ENCODE measurements around the gene SGF29. TPM values are rescaled to one million over a fixed set of nuclear protein-coding genes. Genes with fewer than 3 reads are reported as not detected.

The SGF29 gene
- polyA plus RNA-seq, 3 donors, result 14.0 to 24.3 (median 18.8) TPM

DNA sequence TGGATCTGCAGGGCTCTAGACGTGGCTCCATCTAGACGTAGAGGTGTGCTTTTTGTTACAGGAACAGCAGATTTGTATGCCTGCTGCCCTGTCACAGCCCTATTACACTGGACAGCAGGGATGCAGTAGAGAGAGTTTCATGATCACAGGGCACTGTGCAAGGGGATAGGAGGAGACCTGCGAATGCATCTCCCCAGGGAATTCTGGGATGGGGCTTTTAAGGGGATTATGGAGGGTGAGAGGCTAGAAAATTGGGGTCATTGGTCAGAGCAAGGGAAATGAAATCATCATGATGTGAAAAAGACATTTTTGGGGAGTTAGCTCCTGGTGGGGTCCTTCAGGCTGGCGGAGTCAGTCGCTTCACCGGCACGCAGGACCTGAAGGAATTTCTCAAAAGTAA, 11.1 kb upstream of the SGF29 start:
- peaks cover 0 to 2% (median 0%) of the 10 kb centered on the region in 7 donors for H3K9me3 Mint-ChIP-seq
- peaks cover 30 to 49% of the 10 kb centered on the region in 2 donors for H3K4me1 ChIP-seq (ENCODE audit: control insufficient read depth in 1 of 2, insufficient read depth in 2 of 2, low read length in 2 of 2)
- no peaks in the 10 kb centered on the region for H3K27me3 ChIP-seq (ENCODE audit: control insufficient read depth in 2 of 2, insufficient read depth in 2 of 2, low read length in 2 of 2)
- no peaks in the 10 kb centered on the region for H3K36me3 ChIP-seq (replicated peaks in 1 of 2; ENCODE audit: control insufficient read depth in 1 of 2, insufficient read depth in 2 of 2, low read length in 2 of 2)
- 31% methylated on average over 7 of the region's 7 CpGs for WGBS (ENCODE audit: insufficient coverage)
- TF ChIP-seq, protein P1, sequence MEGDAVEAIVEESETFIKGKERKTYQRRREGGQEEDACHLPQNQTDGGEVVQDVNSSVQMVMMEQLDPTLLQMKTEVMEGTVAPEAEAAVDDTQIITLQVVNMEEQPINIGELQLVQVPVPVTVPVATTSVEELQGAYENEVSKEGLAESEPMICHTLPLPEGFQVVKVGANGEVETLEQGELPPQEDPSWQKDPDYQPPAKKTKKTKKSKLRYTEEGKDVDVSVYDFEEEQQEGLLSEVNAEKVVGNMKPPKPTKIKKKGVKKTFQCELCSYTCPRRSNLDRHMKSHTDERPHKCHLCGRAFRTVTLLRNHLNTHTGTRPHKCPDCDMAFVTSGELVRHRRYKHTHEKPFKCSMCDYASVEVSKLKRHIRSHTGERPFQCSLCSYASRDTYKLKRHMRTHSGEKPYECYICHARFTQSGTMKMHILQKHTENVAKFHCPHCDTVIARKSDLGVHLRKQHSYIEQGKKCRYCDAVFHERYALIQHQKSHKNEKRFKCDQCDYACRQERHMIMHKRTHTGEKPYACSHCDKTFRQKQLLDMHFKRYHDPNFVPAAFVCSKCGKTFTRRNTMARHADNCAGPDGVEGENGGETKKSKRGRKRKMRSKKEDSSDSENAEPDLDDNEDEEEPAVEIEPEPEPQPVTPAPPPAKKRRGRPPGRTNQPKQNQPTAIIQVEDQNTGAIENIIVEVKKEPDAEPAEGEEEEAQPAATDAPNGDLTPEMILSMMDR (IDR thresholded peaks at IDR 0.05), result no peak
- no peaks in the 10 kb centered on the region for H3K79me2 ChIP-seq (ENCODE audit: insufficient read depth, low read length)
- H3K9ac ChIP-seq (ENCODE audit: insufficient read depth, low read length, poor library complexity, severe bottlenecking), result peak overlapping the region; percentile 55
- H3K4me2 ChIP-seq (replicated peaks; ENCODE audit: extremely low read depth, low read length, poor library complexity, severe bottlenecking), result peak overlapping the region; percentile 63
- H3K27ac Mint-ChIP-seq, result peak overlapping the region; percentile 96 to 99 (median 99)
- H3K4me3 ChIP-seq (replicated peaks in 1 of 3; ENCODE audit: low read depth in 2 of 3, low read length in 3 of 3), result peak overlapping the region in 1 of 3 experiments; percentile 55
- intact Hi-C loops (cut with micrococcal nuclease), result no loop called here
- H3K4me3 Mint-ChIP-seq, result peak overlapping the region; percentile 63 to 87
- H3K9me3 ChIP-seq (replicated peaks in 1 of 2; ENCODE audit: control insufficient read depth in 1 of 2, insufficient read depth in 1 of 2, low read length in 2 of 2), result no peaks in the 10 kb centered on the region
- peak overlapping the region; percentile 23 for H2AFZ ChIP-seq (ENCODE audit: insufficient read depth, low read depth, low read length, poor library complexity, severe bottlenecking)
- peaks cover 50% of the 10 kb centered on the region for H3K4me1 Mint-ChIP-seq
- peaks cover 1 to 3% (median 1%) of the 10 kb centered on the region in 3 donors for H3K27me3 Mint-ChIP-seq (ENCODE audit: low read depth in 3 of 3)
- no peaks in the 10 kb centered on the region for H3K36me3 Mint-ChIP-seq
- DNase-seq, result no peak
- H3K27ac ChIP-seq (ENCODE audit: low read depth in 1 of 2, low read length in 2 of 2), result peak overlapping the region; percentile 70 to 95
- no peaks in the 10 kb centered on the region for H4K20me1 ChIP-seq (ENCODE audit: insufficient read depth, low read length)

DNA sequence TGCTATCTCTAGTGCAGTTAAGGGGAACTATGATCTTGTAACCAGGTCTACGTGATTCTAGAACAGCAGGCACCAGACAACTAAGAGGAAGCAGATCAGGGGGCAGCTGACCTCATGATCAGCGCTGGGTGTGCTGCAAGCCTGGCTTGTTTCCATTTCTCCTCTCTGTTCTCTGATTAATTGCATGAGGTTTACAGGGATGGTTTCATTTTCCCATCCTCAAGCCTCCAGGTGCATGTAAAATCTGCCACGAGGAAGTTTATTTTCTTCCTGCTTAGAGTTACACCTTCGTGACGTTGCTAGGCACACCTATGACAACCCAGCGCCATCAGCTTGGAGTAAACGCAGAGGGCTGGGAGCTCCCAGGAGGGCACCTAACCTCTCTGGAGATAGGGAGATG, 10.6 kb upstream of the SGF29 start:
- Histone ChIP-seq H2AFZ (ENCODE audit: insufficient read depth, low read depth, low read length, poor library complexity, severe bottlenecking) (peak overlapping the region; percentile 23), H3K27me3 (ENCODE audit: control insufficient read depth in 2 of 2, insufficient read depth in 2 of 2, low read length in 2 of 2) (no peaks in the 10 kb centered on the region), H3K79me2 (ENCODE audit: insufficient read depth, low read length) (no peaks in the 10 kb centered on the region), H3K4me3 (replicated peaks in 1 of 3; ENCODE audit: low read depth in 2 of 3, low read length in 3 of 3) (peak overlapping the region in 2 of 3 experiments; percentile 10 to 55), H3K36me3 (replicated peaks in 1 of 2; ENCODE audit: control insufficient read depth in 1 of 2, insufficient read depth in 2 of 2, low read length in 2 of 2) (no peaks in the 10 kb centered on the region), H3K9ac (ENCODE audit: insufficient read depth, low read length, poor library complexity, severe bottlenecking) (peak overlapping the region; percentile 55), H3K27ac (ENCODE audit: low read depth in 1 of 2, low read length in 2 of 2) (peak overlapping the region; percentile 70 to 95), H4K20me1 (ENCODE audit: insufficient read depth, low read length) (no peaks in the 10 kb centered on the region), H3K4me2 (replicated peaks; ENCODE audit: extremely low read depth, low read length, poor library complexity, severe bottlenecking) (peak overlapping the region; percentile 63), H3K4me1 (ENCODE audit: control insufficient read depth in 1 of 2, insufficient read depth in 2 of 2, low read length in 2 of 2) (peaks cover 30 to 46% of the 10 kb centered on the region in 2 donors), H3K9me3 (replicated peaks in 1 of 2; ENCODE audit: control insufficient read depth in 1 of 2, insufficient read depth in 1 of 2, low read length in 2 of 2) (no peaks in the 10 kb centered on the region)
- TF ChIP-seq, protein P1 (IDR thresholded peaks at IDR 0.05), result no peak
- H3K4me3 Mint-ChIP-seq, result peak overlapping the region; percentile 63 to 87
- intact Hi-C loops (cut with micrococcal nuclease), result no loop called here
- no peaks in the 10 kb centered on the region for H3K9me3 Mint-ChIP-seq
- no peaks in the 10 kb centered on the region for H3K36me3 Mint-ChIP-seq
- peaks cover 46% of the 10 kb centered on the region for H3K4me1 Mint-ChIP-seq
- H3K27ac Mint-ChIP-seq, result peak overlapping the region; percentile 96 to 99 (median 99)
- DNase-seq, result peak; percentile 86 to 92 (median 90)
- WGBS (ENCODE audit: insufficient coverage), result 0% methylated on average over 1 of the region's 7 CpGs
- peaks cover 1 to 3% (median 2%) of the 10 kb centered on the region in 3 donors for H3K27me3 Mint-ChIP-seq (ENCODE audit: low read depth in 3 of 3)

All from CD14-positive monocyte (primary cell).